ENCODE measurements around the gene KLHL40.

Gene KLHL40

DNA sequence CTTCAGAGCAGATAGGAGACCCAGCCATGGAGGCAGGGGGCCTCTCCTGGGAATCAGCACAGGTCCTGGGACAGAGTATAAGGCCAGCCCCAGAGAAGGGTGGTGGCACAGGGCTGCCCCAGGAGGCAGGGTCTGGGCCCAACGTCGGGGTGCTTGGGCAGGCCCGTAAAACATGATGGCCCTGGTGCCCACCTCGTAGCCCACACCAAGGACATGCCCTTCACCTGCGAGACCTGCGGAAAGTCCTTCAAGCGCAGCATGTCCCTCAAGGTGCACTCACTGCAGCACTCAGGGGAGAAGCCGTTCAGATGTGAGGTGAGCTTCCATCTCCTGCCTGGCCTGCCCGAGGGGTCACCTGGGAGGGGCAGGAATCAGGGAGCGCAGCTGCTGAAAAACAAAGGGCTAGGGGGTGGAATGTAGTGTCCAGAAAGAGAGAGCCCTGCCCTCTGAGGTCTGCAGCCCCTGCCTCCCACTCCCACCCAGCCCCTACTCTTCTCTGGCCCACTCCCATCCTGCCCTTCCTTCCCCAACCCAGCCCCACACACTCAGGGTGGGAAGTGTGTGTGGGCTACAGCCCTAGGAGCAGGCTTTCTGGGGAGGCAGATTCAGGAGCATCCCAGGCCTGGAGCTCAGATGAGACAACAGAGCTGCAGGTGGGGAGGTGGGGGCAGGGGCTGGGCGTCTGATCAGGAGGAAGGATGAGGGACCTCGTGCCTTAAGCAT is 22.4 kb upstream of the KLHL40 start:
- TF ChIP-seq, protein P1, sequence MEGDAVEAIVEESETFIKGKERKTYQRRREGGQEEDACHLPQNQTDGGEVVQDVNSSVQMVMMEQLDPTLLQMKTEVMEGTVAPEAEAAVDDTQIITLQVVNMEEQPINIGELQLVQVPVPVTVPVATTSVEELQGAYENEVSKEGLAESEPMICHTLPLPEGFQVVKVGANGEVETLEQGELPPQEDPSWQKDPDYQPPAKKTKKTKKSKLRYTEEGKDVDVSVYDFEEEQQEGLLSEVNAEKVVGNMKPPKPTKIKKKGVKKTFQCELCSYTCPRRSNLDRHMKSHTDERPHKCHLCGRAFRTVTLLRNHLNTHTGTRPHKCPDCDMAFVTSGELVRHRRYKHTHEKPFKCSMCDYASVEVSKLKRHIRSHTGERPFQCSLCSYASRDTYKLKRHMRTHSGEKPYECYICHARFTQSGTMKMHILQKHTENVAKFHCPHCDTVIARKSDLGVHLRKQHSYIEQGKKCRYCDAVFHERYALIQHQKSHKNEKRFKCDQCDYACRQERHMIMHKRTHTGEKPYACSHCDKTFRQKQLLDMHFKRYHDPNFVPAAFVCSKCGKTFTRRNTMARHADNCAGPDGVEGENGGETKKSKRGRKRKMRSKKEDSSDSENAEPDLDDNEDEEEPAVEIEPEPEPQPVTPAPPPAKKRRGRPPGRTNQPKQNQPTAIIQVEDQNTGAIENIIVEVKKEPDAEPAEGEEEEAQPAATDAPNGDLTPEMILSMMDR (IDR thresholded peaks at IDR 0.05; ENCODE audit: low read depth, low read length, missing control alignments) = no peak
- Histone ChIP-seq H3K36me3 (replicated peaks) (peaks cover 24% of the 10 kb centered on the region), H3K4me3 (ENCODE audit: low read depth, low read length) (no peak overlapping the region), H3K27ac (no peak overlapping the region), H3K27me3 (replicated peaks) (no peaks in the 10 kb centered on the region)
- DNase-seq = no peak
- in situ Hi-C loops (cut with HindIII; ENCODE audit: low pct_ligation_motif_present, low sequenced_read_pairs) = no loop called here

DNA sequence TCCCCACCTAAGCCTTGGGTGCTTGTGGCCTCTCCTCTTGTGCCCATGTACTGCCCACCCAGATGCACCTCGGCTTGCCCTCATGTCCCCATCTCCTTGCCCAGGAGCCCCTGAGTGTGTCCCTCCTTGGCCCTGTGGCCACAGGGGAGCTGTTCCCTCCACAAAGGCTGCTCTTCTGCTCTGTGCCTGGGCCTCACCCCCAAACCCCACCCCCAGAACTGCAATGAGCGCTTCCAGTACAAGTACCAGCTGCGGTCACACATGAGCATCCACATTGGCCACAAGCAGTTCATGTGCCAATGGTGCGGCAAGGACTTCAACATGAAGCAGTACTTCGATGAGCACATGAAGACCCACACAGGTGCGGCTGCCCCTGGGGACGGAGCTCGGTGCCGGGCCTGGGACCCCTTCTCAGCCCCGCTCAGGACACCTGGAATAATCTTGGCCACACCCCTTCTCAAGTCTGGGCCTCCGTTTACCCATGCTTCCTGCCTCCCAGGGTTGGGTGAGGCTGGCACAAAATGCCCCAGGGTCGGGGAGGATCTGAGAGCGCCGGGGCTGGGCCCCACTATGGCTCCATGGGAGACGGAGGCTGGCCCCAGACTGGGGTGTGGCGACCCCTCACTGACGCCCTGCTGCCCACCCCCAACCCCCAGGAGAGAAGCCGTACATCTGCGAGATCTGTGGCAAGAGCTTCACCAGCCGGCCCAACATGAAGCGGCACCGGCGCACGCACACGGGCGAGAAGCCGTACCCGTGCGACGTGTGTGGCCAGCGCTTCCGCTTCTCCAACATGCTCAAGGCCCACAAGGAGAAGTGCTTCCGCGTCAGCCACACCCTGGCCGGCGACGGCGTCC is 21.5 kb upstream of the KLHL40 start:
- Histone ChIP-seq H3K27ac (no peak overlapping the region), H3K27me3 (replicated peaks) (no peaks in the 10 kb centered on the region), H3K36me3 (replicated peaks) (peaks cover 19% of the 10 kb centered on the region), H3K4me3 (ENCODE audit: low read depth, low read length) (no peak overlapping the region)
- TF ChIP-seq, protein P1 (IDR thresholded peaks at IDR 0.05; ENCODE audit: low read depth, low read length, missing control alignments) = no peak
- in situ Hi-C loops (cut with HindIII; ENCODE audit: low pct_ligation_motif_present, low sequenced_read_pairs) = no loop called here
- DNase-seq = no peak

DNA sequence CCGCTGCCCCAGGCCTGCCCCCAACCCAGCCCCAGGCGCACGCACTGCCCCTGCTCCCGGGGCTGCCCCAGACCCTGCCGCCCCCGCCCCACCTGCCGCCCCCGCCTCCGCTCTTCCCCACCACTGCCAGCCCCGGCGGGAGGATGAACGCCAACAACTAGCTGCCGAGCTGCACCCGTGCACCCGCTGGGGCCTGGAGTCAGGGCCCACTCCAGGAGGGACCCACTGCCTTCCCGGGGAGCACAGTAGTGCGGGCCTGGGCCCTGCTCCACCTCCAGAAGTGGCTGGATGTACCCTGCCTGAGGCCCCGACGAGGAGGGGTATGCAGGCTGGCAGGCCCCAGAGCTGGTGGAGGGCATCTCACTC is 20.9 kb upstream of the KLHL40 start:
- DNase-seq = no peak
- Histone ChIP-seq H3K4me3 (ENCODE audit: low read depth, low read length) (no peak overlapping the region), H3K36me3 (replicated peaks) (peaks cover 16% of the 10 kb centered on the region), H3K27ac (no peak overlapping the region), H3K27me3 (replicated peaks) (no peaks in the 10 kb centered on the region)
- in situ Hi-C loops (cut with HindIII; ENCODE audit: low pct_ligation_motif_present, low sequenced_read_pairs) = no loop called here
- TF ChIP-seq, protein P1 (IDR thresholded peaks at IDR 0.05; ENCODE audit: low read depth, low read length, missing control alignments) = no peak

DNA sequence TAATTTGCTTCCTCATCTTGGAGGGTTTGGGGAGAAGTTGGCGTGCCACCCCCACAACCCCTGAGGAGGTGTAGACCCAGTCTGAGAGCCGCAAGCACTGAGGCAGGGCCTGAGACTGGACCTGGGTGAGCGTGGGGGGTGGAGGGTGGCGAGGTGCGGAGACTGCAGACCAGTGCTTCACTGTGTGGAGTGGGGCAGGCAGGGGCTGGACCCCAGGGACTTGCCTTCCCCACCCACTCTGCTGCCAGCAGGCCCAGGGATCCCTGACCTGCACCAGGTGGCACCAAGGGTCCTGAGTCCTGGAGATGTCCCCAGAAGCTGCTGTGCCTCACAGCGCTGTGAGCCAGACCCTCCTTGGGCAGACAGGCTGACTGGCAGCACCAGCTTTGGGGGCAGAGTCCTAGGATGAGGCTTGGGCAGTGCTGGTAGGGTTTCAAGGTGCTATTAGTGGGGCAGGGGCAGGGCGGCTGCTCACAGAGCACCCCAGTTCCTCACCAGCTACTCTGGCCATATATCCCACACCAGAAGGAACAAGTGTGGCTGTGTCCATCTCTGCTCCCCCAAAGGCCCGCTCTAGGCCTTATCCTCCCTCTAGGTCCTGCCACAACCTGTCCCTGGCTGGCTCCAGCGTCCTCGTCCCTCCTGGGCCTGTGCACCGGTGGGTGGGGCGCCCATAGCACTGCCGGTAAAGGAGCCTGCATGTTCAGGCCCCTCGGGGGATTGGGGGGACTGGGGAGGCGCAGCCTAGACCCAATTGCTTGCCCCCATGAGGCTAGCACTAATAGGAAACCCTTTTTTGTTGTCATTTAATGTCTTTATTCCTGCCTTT is 20.1 kb upstream of the KLHL40 start:
- Histone ChIP-seq H3K27ac (no peak overlapping the region), H3K36me3 (replicated peaks) (peaks cover 11% of the 10 kb centered on the region), H3K27me3 (replicated peaks) (no peaks in the 10 kb centered on the region), H3K4me3 (ENCODE audit: low read depth, low read length) (no peak overlapping the region)
- in situ Hi-C loops (cut with HindIII; ENCODE audit: low pct_ligation_motif_present, low sequenced_read_pairs) = no loop called here
- DNase-seq = no peak
- TF ChIP-seq, protein P1 (IDR thresholded peaks at IDR 0.05; ENCODE audit: low read depth, low read length, missing control alignments) = no peak

DNA sequence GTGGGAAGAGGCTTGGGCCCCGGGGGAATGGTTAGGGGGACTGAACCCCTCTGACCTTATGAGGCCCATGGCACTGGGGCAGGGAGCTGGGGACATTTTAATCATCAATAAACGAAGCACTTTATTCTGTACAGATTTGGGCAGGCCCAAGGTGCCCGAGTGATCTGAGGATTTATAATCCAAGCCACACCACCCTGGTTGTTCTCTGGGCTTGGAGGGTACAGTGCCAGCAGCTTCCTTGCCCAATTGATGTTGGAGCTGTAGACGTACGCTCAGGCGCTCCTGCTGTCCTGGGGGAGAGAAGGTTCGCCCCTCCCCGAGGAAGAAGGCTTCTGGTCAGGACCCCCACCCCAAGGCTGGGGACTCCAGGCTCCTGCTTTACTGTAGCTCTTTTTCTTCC is 19.3 kb upstream of the KLHL40 start:
- TF ChIP-seq, protein P1 (IDR thresholded peaks at IDR 0.05; ENCODE audit: low read depth, low read length, missing control alignments) = no peak
- no peaks in the 10 kb centered on the region for H3K27me3 ChIP-seq (replicated peaks)
- H3K4me3 ChIP-seq (ENCODE audit: low read depth, low read length) = no peak overlapping the region
- in situ Hi-C loops (cut with HindIII; ENCODE audit: low pct_ligation_motif_present, low sequenced_read_pairs) = no loop called here
- peaks cover 11% of the 10 kb centered on the region for H3K36me3 ChIP-seq (replicated peaks)
- H3K27ac ChIP-seq = no peak overlapping the region
- DNase-seq = no peak
